Smooth muscle cell of bladder (primary cell): ENCODE results near the gene SPACA1. TPM values are rescaled to one million over a fixed set of nuclear protein-coding genes. Genes with fewer than 3 reads are reported as not detected.

Experiments
- total RNA-seq: library from RNA; depleted of rRNA; stranded (reverse); fragments of >200 nt; gene quantifications from 2 replicates; pipeline ENCODE4 v1.2.3, GENCODE V29; 2014

SPACA1 gene, protein sequence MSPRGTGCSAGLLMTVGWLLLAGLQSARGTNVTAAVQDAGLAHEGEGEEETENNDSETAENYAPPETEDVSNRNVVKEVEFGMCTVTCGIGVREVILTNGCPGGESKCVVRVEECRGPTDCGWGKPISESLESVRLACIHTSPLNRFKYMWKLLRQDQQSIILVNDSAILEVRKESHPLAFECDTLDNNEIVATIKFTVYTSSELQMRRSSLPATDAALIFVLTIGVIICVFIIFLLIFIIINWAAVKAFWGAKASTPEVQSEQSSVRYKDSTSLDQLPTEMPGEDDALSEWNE
- not detected in 2 replicates for total RNA-seq

DNA sequence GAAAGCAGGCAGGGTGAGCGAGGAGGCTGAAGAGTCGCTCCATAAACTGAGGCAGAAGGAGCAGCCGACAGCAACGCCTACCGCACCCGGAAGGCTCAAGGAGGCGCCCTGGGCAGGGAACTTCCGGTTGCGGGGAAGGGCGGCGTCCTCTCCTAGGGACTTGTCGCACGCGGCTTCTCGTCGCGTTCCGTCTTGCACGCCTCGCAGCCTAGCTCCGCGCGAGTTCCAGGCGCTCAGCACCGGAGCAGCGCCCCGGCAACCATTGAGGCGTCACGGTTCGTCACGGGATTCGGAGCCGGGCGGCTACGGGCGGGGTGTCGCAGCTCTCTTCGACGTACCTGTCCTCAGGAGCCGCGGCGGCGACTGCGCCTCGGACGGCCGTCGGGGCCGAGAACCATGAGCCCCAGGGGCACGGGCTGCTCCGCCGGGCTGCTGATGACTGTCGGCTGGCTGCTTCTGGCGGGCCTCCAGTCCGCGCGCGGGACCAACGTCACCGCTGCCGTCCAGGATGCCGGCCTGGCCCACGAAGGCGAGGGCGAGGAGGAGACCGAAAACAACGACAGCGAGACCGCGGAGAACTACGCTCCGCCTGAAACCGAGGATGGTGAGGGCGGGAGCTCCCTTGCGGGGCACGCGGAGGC is at the start of gene SPACA1:
SPACA1 (plus strand) TSS at position 332 of the 641 bp plus-strand sequence; CDS start at position 397, 65 bp downstream.

Other genes starting within 250 kb of the SPACA1 start
- gene CNR1, start 118.5 kb downstream of the SPACA1 start, total RNA-seq, result under 0.01 TPM in 1 of 2 replicates, not detected in the other